ENCODE measurements around the gene SLC9A9.

- TF ChIP-seq CTCF (conservative IDR thresholded peaks at IDR 0.05 in 1 of 2, IDR thresholded peaks at IDR 0.05 in 1 of 2; ENCODE audit: low read depth in 1 of 2, low read length in 2 of 2) = no peak
- no peak for TF ChIP-seq EZH2 (IDR thresholded peaks at IDR 0.05; ENCODE audit: low read length, missing control alignments)
These were observed 34.9 kb upstream of the SLC9A9 start for GRCh38 chr3:143883151-143883550.

All from fibroblast of lung (primary cell).